HEK293T (cell line): ENCODE results near the gene ARHGEF38.

Experiments
- ARNT ChIP-seq: fragments of 450-650 bp; IDR thresholded peaks from 2 replicates; pipeline ENCODE4 v1.6.1; 2017; ENCODE audit warnings: mild to moderate bottlenecking
- BHLHE40 ChIP-seq: fragments of 450-650 bp; IDR thresholded peaks from 2 replicates; pipeline ENCODE4 v1.6.1; 2016; ENCODE audit warnings: mild to moderate bottlenecking, moderate library complexity, borderline replicate concordance
- CTBP1 ChIP-seq: fragments of 450-650 bp; IDR thresholded peaks from 2 replicates; pipeline ENCODE4 v1.6.1; 2016; ENCODE audit warnings: borderline replicate concordance
- ELF4 ChIP-seq: fragments of 450-650 bp; IDR thresholded peaks from 2 replicates; pipeline ENCODE4 v1.6.1; 2017; ENCODE audit warnings: antibody characterized with exemption
- FOXA1 ChIP-seq: fragments of 450-650 bp; IDR thresholded peaks from 2 replicates; pipeline ENCODE4 v1.6.1; 2016; ENCODE audit warnings: mild to moderate bottlenecking
- FOXK2 ChIP-seq: fragments of 450-650 bp; IDR thresholded peaks from 2 replicates; pipeline ENCODE4 v1.6.1; 2016; ENCODE audit warnings: mild to moderate bottlenecking
- FOXM1 ChIP-seq: fragments of 450-650 bp; IDR thresholded peaks from 2 replicates; pipeline ENCODE4 v1.6.1; 2017; ENCODE audit warnings: mild to moderate bottlenecking, borderline replicate concordance
- HDGF ChIP-seq: fragments of 450-650 bp; IDR thresholded peaks from 2 replicates; pipeline ENCODE4 v1.6.1; 2017; ENCODE audit warnings: antibody characterized with exemption, borderline replicate concordance
- NFRKB ChIP-seq: fragments of 450-650 bp; IDR thresholded peaks from 2 replicates; pipeline ENCODE4 v1.6.1; 2016; ENCODE audit warnings: mild to moderate bottlenecking, moderate library complexity
- SP1 ChIP-seq: fragments of 450-650 bp; IDR thresholded peaks from 2 replicates; pipeline ENCODE4 v1.6.1; 2017
- SUZ12 ChIP-seq: fragments of 450-650 bp; IDR thresholded peaks from 2 replicates; pipeline ENCODE4 v1.6.1; 2016; ENCODE audit warnings: mild to moderate bottlenecking
- ZNF384 ChIP-seq: fragments of 450-650 bp; IDR thresholded peaks from 2 replicates; pipeline ENCODE4 v1.6.1; 2016

GRCh38 chr4:105551965-105552746 lies at the start of gene ARHGEF38:
- TF ChIP-seq SP1 (no peak), SUZ12 (no peak), BHLHE40 (no peak), FOXK2 (no peak), FOXM1 (no peak), NFRKB (no peak), ZNF384 (no peak), FOXA1 (no peak), HDGF (no peak), CTBP1 (no peak), ARNT (no peak), ELF4 (no peak)
